GM10266 (cell line): ENCODE measurements around the gene OLFM1.

Source experiments
- DNase-seq: peaks from one replicate; pipeline ENCODE4 v3.0.0; 2012; ENCODE audit errors: extremely low spot score
- TF ChIP-seq, protein P1 (sequence below): IDR thresholded peaks from 2 replicates; pipeline ENCODE4 v1.5.1; 2012; ENCODE audit warnings: mild to moderate bottlenecking, low read depth; ENCODE audit not compliant: control insufficient read depth, insufficient read depth; ENCODE audit errors: missing control alignments

Gene OLFM1

DNA sequence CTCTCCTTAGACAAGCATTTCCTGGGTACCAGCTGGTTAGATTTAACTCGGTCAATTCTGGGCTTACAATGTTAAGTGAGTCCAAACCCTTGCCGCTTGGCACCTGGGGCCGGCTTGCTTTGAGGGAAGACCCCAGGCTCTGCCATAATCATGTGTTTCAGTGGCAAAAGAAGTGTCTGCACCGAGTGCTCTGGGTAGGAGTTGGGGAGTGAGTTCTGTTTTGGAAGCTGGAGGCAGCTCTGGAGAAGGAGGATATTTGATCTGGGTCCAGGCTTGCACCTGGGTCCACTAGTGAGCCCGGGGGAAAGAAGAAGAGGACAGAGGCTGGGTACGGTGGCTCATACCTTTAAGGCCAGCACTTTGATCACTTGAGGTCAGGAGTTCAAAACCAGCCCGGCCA is 8.4 kb upstream of the OLFM1 start:
- no peak for DNase-seq
- TF ChIP-seq, protein P1, sequence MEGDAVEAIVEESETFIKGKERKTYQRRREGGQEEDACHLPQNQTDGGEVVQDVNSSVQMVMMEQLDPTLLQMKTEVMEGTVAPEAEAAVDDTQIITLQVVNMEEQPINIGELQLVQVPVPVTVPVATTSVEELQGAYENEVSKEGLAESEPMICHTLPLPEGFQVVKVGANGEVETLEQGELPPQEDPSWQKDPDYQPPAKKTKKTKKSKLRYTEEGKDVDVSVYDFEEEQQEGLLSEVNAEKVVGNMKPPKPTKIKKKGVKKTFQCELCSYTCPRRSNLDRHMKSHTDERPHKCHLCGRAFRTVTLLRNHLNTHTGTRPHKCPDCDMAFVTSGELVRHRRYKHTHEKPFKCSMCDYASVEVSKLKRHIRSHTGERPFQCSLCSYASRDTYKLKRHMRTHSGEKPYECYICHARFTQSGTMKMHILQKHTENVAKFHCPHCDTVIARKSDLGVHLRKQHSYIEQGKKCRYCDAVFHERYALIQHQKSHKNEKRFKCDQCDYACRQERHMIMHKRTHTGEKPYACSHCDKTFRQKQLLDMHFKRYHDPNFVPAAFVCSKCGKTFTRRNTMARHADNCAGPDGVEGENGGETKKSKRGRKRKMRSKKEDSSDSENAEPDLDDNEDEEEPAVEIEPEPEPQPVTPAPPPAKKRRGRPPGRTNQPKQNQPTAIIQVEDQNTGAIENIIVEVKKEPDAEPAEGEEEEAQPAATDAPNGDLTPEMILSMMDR = no peak

DNA sequence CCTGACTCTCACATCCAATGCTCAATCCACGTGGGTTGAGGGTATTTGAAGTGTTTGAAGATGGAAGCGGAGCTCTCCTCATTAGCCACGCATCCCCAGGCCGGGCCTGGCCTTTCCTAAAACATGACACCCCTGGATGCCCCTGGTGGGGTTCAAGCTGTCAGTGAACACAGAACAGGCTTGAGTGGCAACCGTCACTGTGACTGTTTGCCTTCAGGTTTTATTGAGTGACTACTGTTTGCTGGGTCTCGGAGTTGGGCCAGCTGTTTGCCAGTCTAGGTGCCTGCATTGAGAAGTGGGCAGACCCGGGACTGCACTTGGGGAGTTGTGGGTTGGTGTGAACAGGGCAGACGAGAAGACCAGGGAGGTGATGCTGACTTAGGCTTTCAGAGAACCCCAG is 7.8 kb upstream of the OLFM1 start:
- no peak for DNase-seq

DNA sequence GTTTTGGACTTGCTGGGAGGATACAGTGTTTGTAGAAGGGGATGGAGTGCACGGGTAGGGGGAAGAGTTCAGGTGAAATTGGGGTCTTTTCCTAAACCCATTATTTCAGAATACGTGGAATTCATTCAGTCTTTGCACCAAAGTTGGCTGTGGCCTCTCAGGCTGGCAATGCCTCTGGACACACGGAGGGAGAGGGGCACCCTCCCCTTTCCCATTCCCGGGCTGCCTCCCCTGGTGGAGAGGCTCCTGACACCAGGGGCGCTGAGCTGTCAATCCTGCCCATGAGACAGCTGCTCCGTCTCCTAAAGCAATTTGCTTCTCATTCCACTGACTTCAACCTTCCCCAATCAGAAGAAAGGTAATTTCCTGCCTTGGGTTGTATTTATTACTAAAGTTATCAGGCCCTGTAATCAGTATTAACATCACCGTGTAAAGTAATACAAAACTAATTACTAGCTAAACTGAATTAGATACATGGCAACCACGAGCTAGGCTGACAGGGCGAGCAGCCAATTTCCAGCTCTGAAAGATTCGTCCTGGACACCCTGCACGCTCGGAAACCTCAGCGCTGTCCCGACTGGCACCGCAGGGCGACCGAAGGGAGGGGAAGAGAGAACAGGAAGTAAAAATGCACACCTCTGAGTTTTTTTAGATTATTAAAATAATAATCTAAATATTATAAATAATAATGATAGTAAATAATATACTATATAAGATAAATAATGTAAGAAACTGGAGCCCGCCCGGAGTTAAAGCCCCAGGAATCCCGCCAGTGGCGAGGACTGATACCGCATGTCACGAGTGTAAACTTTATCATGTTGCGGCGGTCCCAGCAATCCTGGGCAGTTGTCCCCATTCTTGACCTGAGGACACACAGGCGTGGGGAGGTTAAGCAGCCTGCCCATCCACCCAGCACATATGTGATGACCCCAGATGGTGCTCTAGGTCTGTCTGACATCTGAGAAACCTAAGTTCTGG is 6.9 kb upstream of the OLFM1 start:
- TF ChIP-seq, protein P1 = no peak

More for the DNA sequence above, 7.8 kb upstream of the OLFM1 start:
- TF ChIP-seq, protein P1 = no peak

DNA sequence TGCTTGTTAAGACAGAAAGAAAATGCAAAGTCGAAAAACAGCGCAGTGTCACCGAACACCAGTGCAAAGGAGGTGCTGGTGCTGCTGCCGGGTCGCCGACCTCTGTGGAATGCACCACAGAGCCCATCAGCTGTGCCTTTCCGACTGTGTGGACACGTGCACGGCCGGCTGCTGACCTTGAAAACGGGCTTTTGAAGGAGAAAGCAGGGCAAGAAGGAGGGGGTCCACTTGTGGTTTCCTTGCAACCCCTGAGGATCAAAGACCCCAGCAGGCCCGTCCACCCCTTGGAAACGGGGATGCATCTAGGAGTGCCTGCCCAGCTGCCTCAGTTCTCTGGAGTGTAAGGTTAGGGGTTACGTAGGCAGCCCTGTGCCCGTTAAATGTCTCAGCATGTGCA is 6.2 kb upstream of the OLFM1 start:
- TF ChIP-seq, protein P1 = no peak
- DNase-seq = no peak

More for the DNA sequence above, 6.9 kb upstream of the OLFM1 start:
- DNase-seq = no peak

DNA sequence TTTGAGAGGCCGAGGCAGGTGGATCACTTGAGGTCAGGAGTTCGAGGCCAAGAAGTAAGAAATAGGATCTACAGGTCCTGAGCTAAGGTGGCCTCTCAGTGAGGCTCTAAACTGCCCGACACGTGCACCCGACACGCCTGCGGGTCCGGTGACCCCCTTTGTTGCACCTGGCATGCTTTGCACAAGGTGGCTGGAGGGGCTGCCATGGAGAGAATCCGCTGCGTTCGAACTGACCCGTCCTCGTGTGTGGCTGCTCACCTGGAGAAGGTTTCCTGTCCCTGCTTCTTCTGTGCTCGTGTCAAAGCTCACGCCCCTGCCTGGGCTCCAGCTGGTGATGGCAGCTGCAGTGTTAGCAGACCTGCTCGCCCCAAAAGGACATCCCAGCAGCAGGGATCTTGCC is 5.7 kb upstream of the OLFM1 start:
- DNase-seq = no peak

DNA sequence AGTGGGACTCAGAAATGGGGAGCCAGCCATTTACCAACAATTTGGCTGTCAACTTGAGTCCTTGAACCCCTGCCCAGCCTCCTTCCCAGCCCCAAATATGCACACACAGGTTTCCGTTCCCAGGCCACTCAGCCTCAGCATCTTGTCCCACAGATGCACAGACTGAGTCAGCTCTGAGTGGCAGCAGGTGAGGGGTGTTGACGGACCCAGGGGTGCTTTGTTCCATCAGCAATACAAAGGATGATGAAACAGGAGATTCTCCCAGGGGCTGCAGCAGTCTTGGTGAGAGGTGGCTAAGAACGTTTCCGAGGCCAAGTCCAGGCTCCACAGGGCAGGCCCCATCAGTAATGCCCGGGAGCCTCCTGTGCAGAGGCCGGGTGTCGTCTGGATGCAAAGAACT is 4.9 kb upstream of the OLFM1 start:
- TF ChIP-seq, protein P1 = no peak
- no peak for DNase-seq

More for the DNA sequence above, 5.7 kb upstream of the OLFM1 start:
- TF ChIP-seq, protein P1 = no peak

DNA sequence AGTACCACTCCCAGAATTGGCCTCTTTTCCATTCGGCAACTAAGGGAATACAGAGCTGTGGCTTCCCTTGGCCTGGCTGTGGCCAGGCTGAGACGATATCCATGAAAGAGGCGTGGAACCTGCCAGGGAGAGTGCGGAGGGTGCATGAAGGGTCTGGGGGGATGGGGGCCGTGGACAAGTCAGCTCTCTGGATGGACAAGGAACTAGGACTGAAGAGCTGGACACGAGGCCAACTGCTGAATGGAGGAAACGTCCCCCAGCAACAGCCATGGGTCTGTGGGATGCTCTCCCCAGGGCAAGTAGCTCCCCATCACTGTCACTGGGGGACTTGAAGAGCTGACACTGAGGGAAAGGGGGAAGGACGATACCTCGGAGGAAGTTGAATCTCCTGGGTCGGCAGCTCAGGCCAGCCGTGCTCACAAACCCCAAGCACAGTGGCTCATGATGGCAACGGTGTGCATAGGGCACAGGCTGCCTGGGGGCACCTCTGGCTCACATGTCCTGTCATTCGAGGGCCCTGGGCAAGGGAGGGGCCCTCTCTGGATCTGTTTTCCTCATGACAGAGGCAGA is 4.1 kb upstream of the OLFM1 start:
- no peak for DNase-seq
- TF ChIP-seq, protein P1 = no peak
